A549 (cell line): ENCODE data around the gene WDR26. TPM values are rescaled to one million over a fixed set of nuclear protein-coding genes. Genes with fewer than 3 reads are reported as not detected.

Source experiments
- ATAC-seq, 2 experiments: fragments of 200-7000 bp in 1 of 2; fragments of >200 bp in 1 of 2; cut with Nextera tagmentation in 1 of 2; cut with Tn5 transposase in 1 of 2; 3 replicates each; pipeline versions ENCODE4 v1.8.0 to v1.9.1; 2018 to 2020; ENCODE audit warnings: mild to moderate bottlenecking in 1 of 2, moderate library complexity in 1 of 2
- CTCF ChIA-PET: fragments of 300-600 bp; sonication (Branson Sonifier 250); formaldehyde crosslinking; extraction: SDS; loops from one replicate; lab custom pipeline; 2021; ENCODE audit warnings: antibody characterized with exemption, inconsistent platforms; lab: Yijun Ruan, JAX
- POLR2A ChIA-PET: fragments of 350-600 bp; formaldehyde crosslinking; extraction: SDS; loops from one replicate; lab custom pipeline; 2021; ENCODE audit warnings: antibody characterized with exemption, inconsistent platforms; lab: Yijun Ruan, JAX
- DNase-seq, 2 experiments: peaks; one replicate each; pipeline versions ENCODE4 v3.0.0 to v3.0.0-alpha.2; 2011 to 2016; ENCODE audit warnings: low read depth in 1 of 2, low spot score in 1 of 2
- FAIRE-seq: peaks from 2 replicates; lab custom pipeline; 2011; peaks lifted over from hg19 to GRCh38; lab: Jason Lieb, UNC
- H3K27ac ChIP-seq, 2 experiments: fragments of >200 bp; sonication (Bioruptor Twin); formaldehyde crosslinking; 3 replicates each; pipeline ENCODE4 v1.5.1; 2016 to 2017
- H3K4me1 ChIP-seq: fragments of >200 bp; sonication (Bioruptor Twin); formaldehyde crosslinking; 3 replicates; pipeline ENCODE4 v1.6.1; 2016
- H3K4me2 ChIP-seq: fragments of >200 bp; sonication (Bioruptor Twin); formaldehyde crosslinking; 3 replicates; pipeline ENCODE4 v1.6.1; 2016
- H3K4me3 ChIP-seq: fragments of >200 bp; sonication (Bioruptor Twin); formaldehyde crosslinking; 3 replicates; pipeline ENCODE4 v1.5.1; 2016
- H3K9me3 ChIP-seq: fragments of >200 bp; sonication (Bioruptor Twin); formaldehyde crosslinking; 3 replicates; pipeline ENCODE4 v1.6.1; 2016
- BHLHE40 ChIP-seq: IDR thresholded peaks from 2 replicates; pipeline ENCODE4 v1.6.1; 2012; ENCODE audit warnings: low read depth, low read length, inconsistent platforms
- CHD2 ChIP-seq: fragments of 150-350 bp; IDR thresholded peaks from 2 replicates; pipeline ENCODE4 v1.6.1; 2014; ENCODE audit warnings: low read length; ENCODE audit not compliant: partially characterized antibody
- CHD4 ChIP-seq: fragments of 200-600 bp; sonication (generic); IDR thresholded peaks from 2 replicates; pipeline ENCODE4 v1.6.1; 2016; ENCODE audit warnings: antibody characterized with exemption, mild to moderate bottlenecking, borderline replicate concordance
- EHF ChIP-seq: fragments of 250-450 bp; sonication (Bioruptor Pico); IDR thresholded peaks from 2 replicates; pipeline ENCODE4 v1.5.0; 2020; ENCODE audit warnings: mild to moderate bottlenecking
- FOSL2 ChIP-seq, 2 experiments: fragments of 450-650 bp in 1 of 2; fragments of >200 bp in 1 of 2; sonication (Bioruptor Twin) in 1 of 2; formaldehyde crosslinking; IDR thresholded peaks; 2 replicates each; pipeline versions ENCODE4 v1.5.0 to v1.6.1; 2016 to 2020; ENCODE audit warnings: mild to moderate bottlenecking in 1 of 2, moderate library complexity in 1 of 2
- HDAC2 ChIP-seq: fragments of 200-600 bp; sonication (generic); IDR thresholded peaks from 2 replicates; pipeline ENCODE4 v1.6.1; 2016
- HOXB5 ChIP-seq: fragments of 250-450 bp; sonication (Bioruptor Pico); IDR thresholded peaks from 2 replicates; pipeline ENCODE4 v1.5.0; 2020; ENCODE audit warnings: mild to moderate bottlenecking, moderate library complexity
- JUN ChIP-seq, 2 experiments: fragments of >200 bp; sonication (Bioruptor Twin); formaldehyde crosslinking; IDR thresholded peaks; 2 replicates in 1 of 2; 3 replicates in 1 of 2; pipeline ENCODE4 v1.6.1; 2016 to 2017
- JUNB ChIP-seq: fragments of >200 bp; sonication (Bioruptor Twin); formaldehyde crosslinking; IDR thresholded peaks from 2 replicates; pipeline ENCODE4 v1.6.1; 2016
- KDM1A ChIP-seq: fragments of 200-600 bp; sonication (generic); IDR thresholded peaks from 2 replicates; pipeline ENCODE4 v1.6.1; 2016; ENCODE audit warnings: low read depth, mild to moderate bottlenecking
- KDM5A ChIP-seq: fragments of 200-600 bp; sonication (generic); IDR thresholded peaks from 2 replicates; pipeline ENCODE4 v1.6.1; 2016; ENCODE audit warnings: antibody characterized with exemption, mild to moderate bottlenecking
- MAFK ChIP-seq: fragments of 450-650 bp; IDR thresholded peaks from 2 replicates; pipeline ENCODE4 v1.6.1; 2014; ENCODE audit not compliant: partially characterized antibody
- MAZ ChIP-seq: fragments of 150-350 bp; IDR thresholded peaks from 2 replicates; pipeline ENCODE4 v1.6.1; 2014; ENCODE audit warnings: antibody characterized with exemption, low read depth, low read length, borderline replicate concordance
- MYC ChIP-seq: IDR thresholded peaks from 2 replicates; pipeline ENCODE4 v1.6.1; 2012; ENCODE audit warnings: mild to moderate bottlenecking, inconsistent platforms, low read length, improper control_type of control experiment, borderline replicate concordance
- NFE2L2 ChIP-seq: fragments of 150-350 bp; conservative IDR thresholded peaks from 2 replicates; pipeline ENCODE4 v1.6.1; 2014; ENCODE audit warnings: low read length
- NPAS2 ChIP-seq: fragments of 250-450 bp; sonication (Bioruptor Pico); IDR thresholded peaks from 2 replicates; pipeline ENCODE4 v1.8.0; 2022; ENCODE audit warnings: mild to moderate bottlenecking, moderate library complexity, borderline replicate concordance
- NR3C1 ChIP-seq: fragments of >200 bp; sonication (Bioruptor Twin); formaldehyde crosslinking; IDR thresholded peaks from 3 replicates; pipeline ENCODE4 v1.6.1; 2017
- PHF8 ChIP-seq: fragments of 200-600 bp; sonication (generic); IDR thresholded peaks from 2 replicates; pipeline ENCODE4 v1.6.1; 2016; ENCODE audit warnings: low read depth, mild to moderate bottlenecking, antibody characterized with exemption, moderate library complexity, borderline replicate concordance
- RARB ChIP-seq: fragments of 250-450 bp; sonication (Bioruptor Pico); IDR thresholded peaks from 2 replicates; pipeline ENCODE4 v1.8.0; 2021; ENCODE audit warnings: mild to moderate bottlenecking, moderate library complexity
- RCOR1 ChIP-seq: fragments of 150-350 bp; IDR thresholded peaks from 2 replicates; pipeline ENCODE4 v1.6.1; 2014; ENCODE audit warnings: antibody characterized with exemption, low read length, low read depth
- RFX5 ChIP-seq: fragments of 450-650 bp; IDR thresholded peaks from 2 replicates; pipeline ENCODE4 v1.7.1; 2014; ENCODE audit warnings: antibody characterized with exemption, mild to moderate bottlenecking, moderate library complexity
- RNF2 ChIP-seq: fragments of 200-600 bp; sonication (generic); IDR thresholded peaks from 2 replicates; pipeline ENCODE4 v1.6.1; 2016; ENCODE audit warnings: low read depth, mild to moderate bottlenecking, antibody characterized with exemption, moderate library complexity, borderline replicate concordance
- SMC3 ChIP-seq: fragments of >200 bp; sonication (Bioruptor Twin); formaldehyde crosslinking; IDR thresholded peaks from 3 replicates; pipeline ENCODE4 v1.6.1; 2018; ENCODE audit warnings: inconsistent platforms
- SREBF2 ChIP-seq: fragments of 450-650 bp; IDR thresholded peaks from 2 replicates; pipeline ENCODE4 v1.6.1; 2014; ENCODE audit warnings: mild to moderate bottlenecking, moderate library complexity
- TFCP2L1 ChIP-seq: fragments of 250-450 bp; sonication (Bioruptor Pico); IDR thresholded peaks from 2 replicates; pipeline ENCODE4 v1.5.0; 2021; ENCODE audit warnings: mild to moderate bottlenecking
- ZC3H11A ChIP-seq: fragments of 450-650 bp; IDR thresholded peaks from 2 replicates; pipeline ENCODE4 v1.6.1; 2014; ENCODE audit warnings: antibody characterized with exemption, mild to moderate bottlenecking
- ZFP36 ChIP-seq: fragments of 450-650 bp; IDR thresholded peaks from 2 replicates; pipeline ENCODE4 v1.6.1; 2014; ENCODE audit warnings: borderline replicate concordance; ENCODE audit not compliant: partially characterized antibody
- WGBS: methylation state at CpG from one replicate; pipeline ENCODE4 v1.1.6; 2017; ENCODE audit errors: missing lambda C conversion rate; 5-methylcytosine and 5-hydroxymethylcytosine counted together
- polyA plus RNA-seq, 4 experiments: library from polyadenylated mRNA; depleted of rRNA in 3 of 4; stranded (reverse); fragments of >200 nt; fragmentation: RNase III in 1 of 4; extraction: RNeasy Plus Mini Kit Qiagen cat#74134 plus additional on column Dnase treatment in 1 of 4; gene quantifications; 2 replicates in 3 of 4; 3 replicates in 1 of 4; pipeline ENCODE4 v1.2.3, GENCODE V29; 2011 to 2017
- TF ChIP-seq, protein P1 (sequence below): IDR thresholded peaks from 2 replicates; pipeline ENCODE4 v1.6.1; 2012
- TF ChIP-seq, protein P2 (sequence below): fragments of 450-650 bp; IDR thresholded peaks from 2 replicates; pipeline ENCODE4 v1.6.1; 2014; ENCODE audit warnings: antibody characterized with exemption
- TF ChIP-seq, protein P3 (sequence below): fragments of >200 bp; sonication (Bioruptor Twin); formaldehyde crosslinking; IDR thresholded peaks from 3 replicates; pipeline ENCODE4 v1.6.1; 2016
- TF ChIP-seq, protein P4 (sequence below): fragments of 200-600 bp; sonication (generic); IDR thresholded peaks from 2 replicates; pipeline ENCODE4 v1.6.1; 2016; ENCODE audit warnings: antibody characterized with exemption, mild to moderate bottlenecking, moderate library complexity

Gene WDR26
- polyA plus RNA-seq, 2 of the 4 experiments (the other 2 are of a cell fraction): 38.4 to 45.2 TPM

DNA sequence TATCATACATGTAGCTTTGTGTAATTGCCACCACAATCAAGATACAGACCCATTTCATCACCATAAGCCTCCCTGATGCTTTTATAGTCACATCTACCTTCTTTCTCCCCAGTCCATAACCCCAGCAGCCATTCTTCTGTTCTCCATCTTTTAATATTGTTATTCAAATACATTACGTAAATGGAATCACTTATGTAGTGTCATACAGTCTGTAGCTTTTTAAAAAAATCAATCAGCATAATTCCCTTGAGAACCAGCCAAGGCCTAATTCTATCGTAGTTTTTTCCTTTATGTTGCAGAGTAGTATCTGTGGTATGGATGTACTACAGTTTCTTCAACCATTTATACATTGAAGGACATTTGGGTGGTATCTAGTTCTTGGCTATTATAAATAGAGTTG, 31.6 kb upstream of the WDR26 start:
- H3K9me3 ChIP-seq: 0 out of 3 replicates have a peak, but pooled peaks cover 5% of the 10 kb centered on the region
- no peak overlapping the region for H3K4me3 ChIP-seq
- FAIRE-seq (no peak), ATAC-seq (no peak), DNase-seq (no peak)
- 86% methylated on average over 2 of the region's 2 CpGs for WGBS
- H3K27ac ChIP-seq: no peak overlapping the region
- no peaks in the 10 kb centered on the region for H3K4me1 ChIP-seq
- TF ChIP-seq HDAC2: no peak
- no peak for TF ChIP-seq SMC3
- no peak for TF ChIP-seq ZFP36
- TF ChIP-seq MYC: no peak
- no peak for TF ChIP-seq NR3C1
- TF ChIP-seq CHD4: no peak
- no peak for TF ChIP-seq MAZ
- no peak for TF ChIP-seq KDM1A
- no peak for TF ChIP-seq FOSL2 (IDR thresholded peaks at IDR 0.05)
- no peak for TF ChIP-seq FOSL2 (CRISPR knock-in tag; IDR thresholded peaks at IDR 0.05)
- TF ChIP-seq, protein P1, sequence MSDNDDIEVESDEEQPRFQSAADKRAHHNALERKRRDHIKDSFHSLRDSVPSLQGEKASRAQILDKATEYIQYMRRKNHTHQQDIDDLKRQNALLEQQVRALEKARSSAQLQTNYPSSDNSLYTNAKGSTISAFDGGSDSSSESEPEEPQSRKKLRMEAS: no peak
- no peak for TF ChIP-seq CHD2
- TF ChIP-seq JUNB: no peak
- TF ChIP-seq NPAS2 (CRISPR knock-in tag): no peak
- TF ChIP-seq, protein P2, sequence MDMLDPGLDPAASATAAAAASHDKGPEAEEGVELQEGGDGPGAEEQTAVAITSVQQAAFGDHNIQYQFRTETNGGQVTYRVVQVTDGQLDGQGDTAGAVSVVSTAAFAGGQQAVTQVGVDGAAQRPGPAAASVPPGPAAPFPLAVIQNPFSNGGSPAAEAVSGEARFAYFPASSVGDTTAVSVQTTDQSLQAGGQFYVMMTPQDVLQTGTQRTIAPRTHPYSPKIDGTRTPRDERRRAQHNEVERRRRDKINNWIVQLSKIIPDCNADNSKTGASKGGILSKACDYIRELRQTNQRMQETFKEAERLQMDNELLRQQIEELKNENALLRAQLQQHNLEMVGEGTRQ: no peak
- TF ChIP-seq EHF: no peak
- TF ChIP-seq RFX5: no peak
- TF ChIP-seq SREBF2: no peak
- CTCF ChIA-PET: interaction anchor here (0.6 to 2.4 kb wide), 2 partner anchors 9 to 47 kb away, joined by 3 to 11 read pairs; no protein-coding TSS in a partner anchor
- no peak overlapping the region for H3K4me2 ChIP-seq
- POLR2A ChIA-PET: no interaction called here

DNA sequence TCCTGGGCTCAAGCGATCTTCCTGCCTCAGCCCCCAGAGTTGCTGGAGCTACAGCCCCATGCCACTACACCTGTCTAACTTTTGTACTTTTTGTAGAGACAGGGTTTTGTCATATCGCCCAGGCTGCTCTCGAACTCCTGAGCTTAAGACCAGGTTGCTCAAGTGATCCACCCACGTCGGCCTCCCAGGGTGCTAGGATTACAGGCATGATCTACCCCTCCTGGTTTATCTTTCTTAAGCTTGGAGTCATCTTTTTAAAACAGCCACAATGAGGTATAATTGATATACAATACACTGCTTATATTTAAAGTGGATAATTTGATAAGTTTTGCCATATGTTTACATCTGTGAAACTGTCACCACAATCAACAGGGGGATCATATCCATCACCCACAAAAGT, 25.4 kb upstream of the WDR26 start:
- no peaks in the 10 kb centered on the region for H3K9me3 ChIP-seq
- peaks cover 9% of the 10 kb centered on the region for H3K4me1 ChIP-seq
- FAIRE-seq: no peak
- POLR2A ChIA-PET: interaction anchor here (0.6 kb wide), 1 partner anchor 70 kb away, joined by 4 read pairs; no protein-coding TSS in a partner anchor
- TF ChIP-seq RARB (CRISPR knock-in tag): no peak
- TF ChIP-seq NFE2L2: no peak
- no peak for TF ChIP-seq JUN (IDR thresholded peaks at IDR 0.05)
- no peak for TF ChIP-seq NPAS2 (CRISPR knock-in tag)
- TF ChIP-seq KDM1A: no peak
- TF ChIP-seq, protein P3, sequence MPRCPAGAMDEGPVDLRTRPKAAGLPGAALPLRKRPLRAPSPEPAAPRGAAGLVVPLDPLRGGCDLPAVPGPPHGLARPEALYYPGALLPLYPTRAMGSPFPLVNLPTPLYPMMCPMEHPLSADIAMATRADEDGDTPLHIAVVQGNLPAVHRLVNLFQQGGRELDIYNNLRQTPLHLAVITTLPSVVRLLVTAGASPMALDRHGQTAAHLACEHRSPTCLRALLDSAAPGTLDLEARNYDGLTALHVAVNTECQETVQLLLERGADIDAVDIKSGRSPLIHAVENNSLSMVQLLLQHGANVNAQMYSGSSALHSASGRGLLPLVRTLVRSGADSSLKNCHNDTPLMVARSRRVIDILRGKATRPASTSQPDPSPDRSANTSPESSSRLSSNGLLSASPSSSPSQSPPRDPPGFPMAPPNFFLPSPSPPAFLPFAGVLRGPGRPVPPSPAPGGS: no peak
- TF ChIP-seq SREBF2: no peak
- TF ChIP-seq BHLHE40: no peak
- TF ChIP-seq, all 56 proteins: peak for 0
- no peak overlapping the region for H3K27ac ChIP-seq
- WGBS: 91% methylated on average over 5 of the region's 5 CpGs
- H3K4me2 ChIP-seq: no peak overlapping the region
- ATAC-seq (no peak), DNase-seq (no peak)
- CTCF ChIA-PET: interaction anchor here (0.6 to 5.3 kb wide), 7 partner anchors 10 to 1680 kb away, joined by 3 to 34 read pairs (median 3); no protein-coding TSS in a partner anchor
- no peak overlapping the region for H3K4me3 ChIP-seq

DNA sequence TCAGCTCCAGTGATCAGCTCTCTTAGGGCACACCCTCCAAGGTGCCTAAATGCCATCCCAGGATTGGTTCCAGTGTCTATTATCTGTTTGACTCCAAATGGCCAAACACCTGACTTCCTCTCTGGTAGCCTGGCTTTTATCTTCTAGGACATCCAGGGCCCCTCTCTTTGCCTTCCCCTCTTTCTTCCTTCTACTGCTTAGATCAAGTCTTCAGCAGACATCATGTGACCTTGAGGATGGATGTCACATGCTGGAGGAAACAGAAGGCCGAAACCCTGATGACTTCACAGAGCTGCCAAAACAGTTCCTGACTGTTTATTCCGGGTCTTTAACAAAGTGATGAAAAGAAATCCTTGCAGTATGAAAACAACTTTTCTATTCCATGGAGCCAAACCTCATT, 24.4 kb upstream of the WDR26 start:
- Histone ChIP-seq H3K9me3 (no peaks in the 10 kb centered on the region), H3K4me1 (peaks cover 9% of the 10 kb centered on the region), H3K4me2 (no peak overlapping the region), H3K4me3 (no peak overlapping the region), H3K27ac (no peak overlapping the region)
- DNase-seq (no peak), FAIRE-seq (no peak), ATAC-seq (no peak)
- ChIA-PET CTCF (interaction anchor here (0.9 to 5.3 kb wide), 6 partner anchors 9 to 760 kb away, joined by 3 to 34 read pairs (median 8); no protein-coding TSS in a partner anchor), POLR2A (no interaction called here)
- 88% methylated on average over 2 of the region's 2 CpGs for WGBS
- no peak for TF ChIP-seq PHF8
- no peak for TF ChIP-seq TFCP2L1 (CRISPR knock-in tag)
- TF ChIP-seq, protein P1: no peak
- TF ChIP-seq, protein P4, sequence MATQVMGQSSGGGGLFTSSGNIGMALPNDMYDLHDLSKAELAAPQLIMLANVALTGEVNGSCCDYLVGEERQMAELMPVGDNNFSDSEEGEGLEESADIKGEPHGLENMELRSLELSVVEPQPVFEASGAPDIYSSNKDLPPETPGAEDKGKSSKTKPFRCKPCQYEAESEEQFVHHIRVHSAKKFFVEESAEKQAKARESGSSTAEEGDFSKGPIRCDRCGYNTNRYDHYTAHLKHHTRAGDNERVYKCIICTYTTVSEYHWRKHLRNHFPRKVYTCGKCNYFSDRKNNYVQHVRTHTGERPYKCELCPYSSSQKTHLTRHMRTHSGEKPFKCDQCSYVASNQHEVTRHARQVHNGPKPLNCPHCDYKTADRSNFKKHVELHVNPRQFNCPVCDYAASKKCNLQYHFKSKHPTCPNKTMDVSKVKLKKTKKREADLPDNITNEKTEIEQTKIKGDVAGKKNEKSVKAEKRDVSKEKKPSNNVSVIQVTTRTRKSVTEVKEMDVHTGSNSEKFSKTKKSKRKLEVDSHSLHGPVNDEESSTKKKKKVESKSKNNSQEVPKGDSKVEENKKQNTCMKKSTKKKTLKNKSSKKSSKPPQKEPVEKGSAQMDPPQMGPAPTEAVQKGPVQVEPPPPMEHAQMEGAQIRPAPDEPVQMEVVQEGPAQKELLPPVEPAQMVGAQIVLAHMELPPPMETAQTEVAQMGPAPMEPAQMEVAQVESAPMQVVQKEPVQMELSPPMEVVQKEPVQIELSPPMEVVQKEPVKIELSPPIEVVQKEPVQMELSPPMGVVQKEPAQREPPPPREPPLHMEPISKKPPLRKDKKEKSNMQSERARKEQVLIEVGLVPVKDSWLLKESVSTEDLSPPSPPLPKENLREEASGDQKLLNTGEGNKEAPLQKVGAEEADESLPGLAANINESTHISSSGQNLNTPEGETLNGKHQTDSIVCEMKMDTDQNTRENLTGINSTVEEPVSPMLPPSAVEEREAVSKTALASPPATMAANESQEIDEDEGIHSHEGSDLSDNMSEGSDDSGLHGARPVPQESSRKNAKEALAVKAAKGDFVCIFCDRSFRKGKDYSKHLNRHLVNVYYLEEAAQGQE: no peak
- TF ChIP-seq ZC3H11A: no peak
- no peak for TF ChIP-seq RNF2
- no peak for TF ChIP-seq HOXB5 (CRISPR knock-in tag)
- TF ChIP-seq MAFK: no peak
- no peak for TF ChIP-seq NR3C1
- no peak for TF ChIP-seq KDM5A
- TF ChIP-seq EHF: no peak
- no peak for TF ChIP-seq RCOR1
